Measurements from ENCODE around the gene NFIC.

DNA sequence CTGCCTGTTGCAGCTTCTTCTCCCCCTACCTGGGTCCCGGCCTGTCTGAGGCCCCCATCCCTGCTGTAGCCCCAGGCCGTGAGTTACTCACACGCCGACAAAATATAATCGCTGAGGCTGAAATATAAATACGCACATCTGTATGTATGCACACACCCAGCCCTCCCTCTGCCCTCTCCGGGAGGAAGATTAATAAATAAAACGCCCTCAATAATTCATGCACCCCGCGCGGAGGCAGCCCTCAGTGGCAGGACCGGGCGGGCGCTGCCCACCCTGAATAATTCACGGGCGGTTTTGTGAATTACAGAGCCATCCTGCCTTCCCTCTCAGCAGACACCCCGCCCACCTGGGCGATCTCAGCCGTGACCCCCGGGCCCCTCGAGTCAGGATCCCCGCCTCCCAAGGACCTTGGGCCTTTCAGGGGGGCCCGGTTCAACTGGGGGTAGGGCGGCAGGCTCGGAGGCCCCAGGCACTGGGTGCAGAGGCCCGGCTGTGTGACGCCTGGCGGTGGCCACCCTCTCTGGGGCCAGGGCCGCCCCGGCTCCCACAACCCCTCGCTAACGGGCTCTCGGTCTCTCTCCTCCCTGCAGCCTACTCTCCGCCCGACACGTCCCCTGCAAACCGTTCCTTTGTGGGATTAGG lies 89.7 kb downstream of the NFIC start:
- TF ChIP-seq POLR2A (IDR thresholded peaks at IDR 0.05), result no peak
- TF ChIP-seq, protein P1, sequence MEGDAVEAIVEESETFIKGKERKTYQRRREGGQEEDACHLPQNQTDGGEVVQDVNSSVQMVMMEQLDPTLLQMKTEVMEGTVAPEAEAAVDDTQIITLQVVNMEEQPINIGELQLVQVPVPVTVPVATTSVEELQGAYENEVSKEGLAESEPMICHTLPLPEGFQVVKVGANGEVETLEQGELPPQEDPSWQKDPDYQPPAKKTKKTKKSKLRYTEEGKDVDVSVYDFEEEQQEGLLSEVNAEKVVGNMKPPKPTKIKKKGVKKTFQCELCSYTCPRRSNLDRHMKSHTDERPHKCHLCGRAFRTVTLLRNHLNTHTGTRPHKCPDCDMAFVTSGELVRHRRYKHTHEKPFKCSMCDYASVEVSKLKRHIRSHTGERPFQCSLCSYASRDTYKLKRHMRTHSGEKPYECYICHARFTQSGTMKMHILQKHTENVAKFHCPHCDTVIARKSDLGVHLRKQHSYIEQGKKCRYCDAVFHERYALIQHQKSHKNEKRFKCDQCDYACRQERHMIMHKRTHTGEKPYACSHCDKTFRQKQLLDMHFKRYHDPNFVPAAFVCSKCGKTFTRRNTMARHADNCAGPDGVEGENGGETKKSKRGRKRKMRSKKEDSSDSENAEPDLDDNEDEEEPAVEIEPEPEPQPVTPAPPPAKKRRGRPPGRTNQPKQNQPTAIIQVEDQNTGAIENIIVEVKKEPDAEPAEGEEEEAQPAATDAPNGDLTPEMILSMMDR (IDR thresholded peaks at IDR 0.05), result no peak
- no peak for TF ChIP-seq EP300 (IDR thresholded peaks at IDR 0.05)

All from tibial nerve (tissue), 4 donors.